ENCODE results near the gene CFAP61. TPM values are rescaled to one million over a fixed set of nuclear protein-coding genes. Genes with fewer than 3 reads are reported as not detected.
A peak's percentile ranks its signal among the peaks of the same experiment; 100 is the strongest.

Gene CFAP61
- total RNA-seq, 1 donor from 2014 or later: not detected

GRCh38 chr20:20009784-20010253 is 42.5 kb upstream of the CFAP61 start:
- intact Hi-C loops (cut with DNase I): no loop called here
- Histone ChIP-seq H3K36me3 (no peaks in the 10 kb centered on the region), H3K27me3 (no peaks in the 10 kb centered on the region), H3K27ac (peak overlapping the region in 1 of 2 donors; percentile 4), H3K4me1 (no peaks in the 10 kb centered on the region), H3K4me3 (peak overlapping the region in 1 of 2 donors; percentile 15), H3K9me3 (no peaks in the 10 kb centered on the region)
- no peak for TF ChIP-seq CTCF (IDR thresholded peaks at IDR 0.05)
- DNase-seq (ENCODE audit: low spot score in 2 of 2): no peak

GRCh38 chr20:20010639-20011500 is 41.5 kb upstream of the CFAP61 start:
- Histone ChIP-seq H3K4me1 (no peaks in the 10 kb centered on the region), H3K36me3 (no peaks in the 10 kb centered on the region), H3K27me3 (no peaks in the 10 kb centered on the region), H3K9me3 (no peaks in the 10 kb centered on the region), H3K4me3 (no peak overlapping the region), H3K27ac (peak overlapping the region; percentile 24 to 32)
- DNase-seq (ENCODE audit: low spot score in 2 of 2): no peak
- no peak for TF ChIP-seq CTCF (IDR thresholded peaks at IDR 0.05)
- intact Hi-C loops (cut with DNase I): no loop called here

DNA sequence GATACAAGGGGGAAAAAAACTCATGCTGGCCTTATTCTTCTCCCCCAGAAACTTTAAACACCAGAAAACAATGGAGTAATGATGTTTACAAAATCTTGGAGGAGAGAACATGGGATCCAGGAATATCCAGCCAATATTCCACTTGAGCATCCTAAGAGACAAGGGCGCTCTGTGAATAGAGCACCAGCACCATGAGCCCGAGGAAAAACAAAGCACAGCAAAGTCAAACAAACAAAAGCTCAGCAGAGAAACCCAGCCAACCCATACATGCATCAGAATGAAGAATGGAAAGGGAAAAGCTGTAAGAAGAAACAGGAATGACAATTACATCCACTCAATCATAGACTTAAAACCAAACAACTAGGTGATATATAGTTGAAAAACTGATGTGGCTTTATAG is 39.8 kb upstream of the CFAP61 start:
- peaks cover 2 to 3% of the 10 kb centered on the region in 2 donors for H3K4me1 ChIP-seq
- intact Hi-C loops (cut with DNase I): no loop called here
- no peak for DNase-seq (ENCODE audit: low spot score in 2 of 2)
- no peak overlapping the region for H3K4me3 ChIP-seq
- H3K27me3 ChIP-seq: no peaks in the 10 kb centered on the region
- H3K9me3 ChIP-seq: no peaks in the 10 kb centered on the region
- H3K36me3 ChIP-seq: no peaks in the 10 kb centered on the region
- H3K27ac ChIP-seq: no peak overlapping the region
- no peak for TF ChIP-seq CTCF (IDR thresholded peaks at IDR 0.05)

GRCh38 chr20:20014659-20015058 is 37.7 kb upstream of the CFAP61 start:
- TF ChIP-seq CTCF (IDR thresholded peaks at IDR 0.05): no peak
- Histone ChIP-seq H3K27ac (no peak overlapping the region), H3K36me3 (no peaks in the 10 kb centered on the region), H3K9me3 (no peaks in the 10 kb centered on the region), H3K4me1 (peaks cover 17 to 19% of the 10 kb centered on the region in 2 donors), H3K4me3 (no peak overlapping the region), H3K27me3 (no peaks in the 10 kb centered on the region)
- DNase-seq (ENCODE audit: low spot score in 2 of 2): no peak
- intact Hi-C loops (cut with DNase I): no loop called here

- intact Hi-C loops (cut with DNase I): loop anchor here (1.0 to 2.0 kb wide), 2 partner anchors 14 to 35 kb away; partner anchors contain the start of genes CFAP61 and CRNKL1
- Histone ChIP-seq H3K4me1 (peaks cover 17 to 19% of the 10 kb centered on the region in 2 donors), H3K36me3 (no peaks in the 10 kb centered on the region)
These were observed 35.1 kb upstream of the CFAP61 start, which contains the start of gene NAA20 for GRCh38 chr20:20017001-20017843. Gene NAA20, plus strand, starts transcription at chr20:20017362. Its CDS starts 35 bp downstream, at chr20:20017397.

More at GRCh38 chr20:20017001-20017843, 35.1 kb upstream of the CFAP61 start, which contains the start of gene NAA20:
- H3K4me3 ChIP-seq: peak within 1 kb of the TSS; percentile 95 to 100
- H3K27ac ChIP-seq: peak within 1 kb of the TSS; percentile 71 to 74
- H3K9me3 ChIP-seq: no peaks in the 10 kb centered on the region
- peak; percentile 58 to 95 for DNase-seq (ENCODE audit: low spot score in 2 of 2)
- TF ChIP-seq CTCF (IDR thresholded peaks at IDR 0.05): peak; percentile 78 to 92 (median 85)
- H3K27me3 ChIP-seq: no peaks in the 10 kb centered on the region

Measured in ascending aorta (tissue), 2 donors.